GM20431 (cell line): Measurements from ENCODE around the gene WBP2.

Source experiments
- in situ Hi-C: fragments of 300-500 bp; cut with MseI, MboI; formaldehyde crosslinking; loops from one replicate; pipeline ENCODE4 v1.15.0; 2020; ENCODE audit warnings: low sequenced_read_pairs; ENCODE audit not compliant: unreplicated experiment

Gene WBP2

GRCh38 chr17:75799402-75799801, 55.7 kb downstream of the WBP2 start:
- in situ Hi-C loops, result no loop called here

DNA sequence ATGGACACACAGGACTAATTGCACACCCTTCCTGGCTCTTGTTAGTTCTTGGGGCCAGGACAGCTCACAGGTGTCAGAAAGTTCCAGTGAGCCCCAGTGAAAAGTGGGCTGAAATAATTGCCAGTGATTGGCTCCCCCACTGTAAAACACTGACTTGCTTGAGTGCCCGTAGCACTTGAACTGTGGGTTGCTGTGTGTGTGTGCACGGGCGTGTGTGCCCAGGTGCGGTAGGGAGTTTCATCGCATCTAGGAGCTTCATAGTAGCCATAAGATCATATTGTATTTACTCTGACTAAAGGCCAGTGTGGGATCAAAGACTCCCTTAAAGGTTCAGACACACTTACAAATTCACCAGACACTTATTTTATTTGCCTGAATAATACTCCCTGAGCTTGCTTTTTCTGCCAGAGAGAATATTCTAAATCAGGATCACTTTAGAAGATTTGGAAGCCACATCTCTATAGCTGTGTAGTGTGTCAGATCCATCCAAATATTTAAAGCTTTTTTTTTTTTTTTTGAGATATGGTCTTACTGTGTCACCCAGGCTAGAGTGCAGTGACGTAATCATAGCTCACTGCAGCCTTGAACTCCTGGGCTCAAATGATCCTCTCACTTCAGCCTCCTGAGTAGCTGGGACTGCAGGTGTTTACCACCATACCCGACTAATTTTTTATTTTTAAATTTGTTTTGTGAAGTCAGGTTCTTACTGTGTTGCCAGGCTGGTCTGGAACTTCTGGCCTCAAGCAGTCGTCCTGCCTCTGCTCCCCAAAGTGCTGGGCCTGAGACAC, 59.1 kb downstream of the WBP2 start:
- in situ Hi-C loops, result no loop called here
